ENCODE measurements around the gene RPS17. TPM values are rescaled to one million over a fixed set of nuclear protein-coding genes. Genes with fewer than 3 reads are reported as not detected.
"Not testable (repeated sequence)": the region's sequence is repeated elsewhere in the genome, so short reads cannot be mapped to it uniquely, and the experiment has no call there.

RPS17 gene
- total RNA-seq, 2 donors from 2014 or later: 987 to 1,378 TPM

- 8 to 11% methylated on average over 10 of the region's 10 CpGs for WGBS, 2 donors
- H3K36me3 ChIP-seq (replicated peaks in 1 of 2; ENCODE audit: insufficient read depth in 1 of 2, low read depth in 2 of 2): no peaks in the 10 kb centered on the region
- H3K27me3 ChIP-seq: no peaks in the 10 kb centered on the region
- peak; percentile 96 for ATAC-seq
- TF ChIP-seq POLR2A (IDR thresholded peaks at IDR 0.05): no peak
- TF ChIP-seq CTCF (IDR thresholded peaks at IDR 0.05): peak; percentile 76 to 99 (median 86)
- peak; percentile 88 to 97 (median 94) for DNase-seq
- no peak overlapping the region for H3K4me3 ChIP-seq
- peaks cover 12% of the 10 kb centered on the region for H3K4me1 ChIP-seq
- intact Hi-C loops (cut with DNase I): no loop called here
- no peaks in the 10 kb centered on the region for H3K9me3 ChIP-seq
- H3K27ac ChIP-seq: peak overlapping the region; percentile 48 to 74 (median 61)
Observed at GRCh38 chr15:82530606-82531379, 9.5 kb downstream of the RPS17 start.

- H3K36me3 ChIP-seq (replicated peaks in 1 of 2; ENCODE audit: insufficient read depth in 1 of 2, low read depth in 2 of 2): no peaks in the 10 kb centered on the region
- no peak overlapping the region for H3K4me3 ChIP-seq
- TF ChIP-seq POLR2A (IDR thresholded peaks at IDR 0.05): no peak
- no peak for TF ChIP-seq CTCF (IDR thresholded peaks at IDR 0.05)
- intact Hi-C loops (cut with DNase I): no loop called here
- DNase-seq: no peak
- H3K27ac ChIP-seq: no peak overlapping the region
- ATAC-seq: no peak
- 70 to 79% methylated on average over 3 of the region's 3 CpGs for WGBS, 2 donors
- H3K4me1 ChIP-seq: peaks cover 12% of the 10 kb centered on the region
- H3K27me3 ChIP-seq: no peaks in the 10 kb centered on the region
- no peaks in the 10 kb centered on the region for H3K9me3 ChIP-seq
Observed at GRCh38 chr15:82530006-82530405, 10.3 kb downstream of the RPS17 start.

- ATAC-seq; H3K27ac ChIP-seq; intact Hi-C loops (cut with DNase I); H3K27me3 ChIP-seq; H3K36me3 ChIP-seq (replicated peaks in 1 of 2; ENCODE audit: insufficient read depth in 1 of 2, low read depth in 2 of 2); H3K4me3 ChIP-seq; H3K4me1 ChIP-seq; H3K9me3 ChIP-seq; DNase-seq: not testable (repeated sequence)
- WGBS, 2 donors: no CpG with 5 or more reads among the region's 48 CpGs
Observed at GRCh38 chr15:82513587-82513986, 26.7 kb downstream of the RPS17 start.

- H3K27ac ChIP-seq; H3K4me1 ChIP-seq; H3K36me3 ChIP-seq (replicated peaks in 1 of 2; ENCODE audit: insufficient read depth in 1 of 2, low read depth in 2 of 2); H3K27me3 ChIP-seq; H3K9me3 ChIP-seq; H3K4me3 ChIP-seq; ATAC-seq; DNase-seq; intact Hi-C loops (cut with DNase I): not testable (repeated sequence)
- 86 to 93% methylated on average over 2 to 3 of the region's 4 CpGs for WGBS, 2 donors
Observed at GRCh38 chr15:82507693-82508092, 32.6 kb downstream of the RPS17 start.

GRCh38 chr15:82507087-82507486 is 33.2 kb downstream of the RPS17 start:
- H3K4me3 ChIP-seq; H3K27ac ChIP-seq; H3K9me3 ChIP-seq; ATAC-seq; H3K4me1 ChIP-seq; DNase-seq; H3K36me3 ChIP-seq (replicated peaks in 1 of 2; ENCODE audit: insufficient read depth in 1 of 2, low read depth in 2 of 2); intact Hi-C loops (cut with DNase I); H3K27me3 ChIP-seq: not testable (repeated sequence)
- WGBS, 2 donors: 76 to 93% methylated on average over 1 of the region's 1 CpG

- ATAC-seq: peak; percentile 59
- H3K27me3 ChIP-seq; H3K4me3 ChIP-seq; H3K36me3 ChIP-seq (replicated peaks in 1 of 2; ENCODE audit: insufficient read depth in 1 of 2, low read depth in 2 of 2); intact Hi-C loops (cut with DNase I); H3K9me3 ChIP-seq; H3K4me1 ChIP-seq; H3K27ac ChIP-seq; DNase-seq: not testable (repeated sequence)
- no CpG with 5 or more reads among the region's 3 CpGs for WGBS, 2 donors
Observed at GRCh38 chr15:82505842-82506241, 34.4 kb downstream of the RPS17 start.

GRCh38 chr15:82504074-82504473 is 36.2 kb downstream of the RPS17 start:
- H3K4me3 ChIP-seq; H3K4me1 ChIP-seq; intact Hi-C loops (cut with DNase I); ATAC-seq; H3K9me3 ChIP-seq; DNase-seq; H3K36me3 ChIP-seq (replicated peaks in 1 of 2; ENCODE audit: insufficient read depth in 1 of 2, low read depth in 2 of 2); H3K27ac ChIP-seq; H3K27me3 ChIP-seq: not testable (repeated sequence)
- WGBS, 2 donors: no CpG with 5 or more reads among the region's 3 CpGs

GRCh38 chr15:82502700-82503339 is 37.4 kb downstream of the RPS17 start:
- intact Hi-C loops (cut with DNase I); H3K27ac ChIP-seq; H3K4me3 ChIP-seq; H3K9me3 ChIP-seq; H3K4me1 ChIP-seq; H3K27me3 ChIP-seq; H3K36me3 ChIP-seq (replicated peaks in 1 of 2; ENCODE audit: insufficient read depth in 1 of 2, low read depth in 2 of 2): not testable (repeated sequence)
- ATAC-seq: peak; percentile 65
- WGBS, 2 donors: 29 to 32% methylated on average over 3 of the region's 7 CpGs
- peak in 1 of 4 donors; percentile 22 for DNase-seq

- ATAC-seq; H3K36me3 ChIP-seq (replicated peaks in 1 of 2; ENCODE audit: insufficient read depth in 1 of 2, low read depth in 2 of 2); DNase-seq; H3K27ac ChIP-seq; intact Hi-C loops (cut with DNase I); H3K27me3 ChIP-seq; H3K4me3 ChIP-seq; H3K9me3 ChIP-seq; H3K4me1 ChIP-seq: not testable (repeated sequence)
- 69 to 86% methylated on average over 3 to 4 of the region's 4 CpGs for WGBS, 2 donors
Observed at GRCh38 chr15:82500772-82501171, 39.5 kb downstream of the RPS17 start.

- H3K4me1 ChIP-seq; H3K4me3 ChIP-seq; H3K27ac ChIP-seq; H3K9me3 ChIP-seq; ATAC-seq; DNase-seq; H3K36me3 ChIP-seq (replicated peaks in 1 of 2; ENCODE audit: insufficient read depth in 1 of 2, low read depth in 2 of 2); intact Hi-C loops (cut with DNase I); H3K27me3 ChIP-seq: not testable (repeated sequence)
Observed at GRCh38 chr15:82497978-82498377, 42.3 kb downstream of the RPS17 start.
